GM19239 (cell line): Measurements from ENCODE around the gene EDEM2.
"Not testable (repeated sequence)": the region's sequence is repeated elsewhere in the genome, so short reads cannot be mapped to it uniquely, and the experiment has no call there.

ENCODE experiments used
- DNase-seq: peaks from one replicate; pipeline ENCODE4 v3.0.0; 2011; ENCODE audit warnings: low spot score; ENCODE audit not compliant: insufficient read length
- FAIRE-seq: peaks from 2 replicates; lab custom pipeline; 2011; peaks lifted over from hg19 to GRCh38; lab: Jason Lieb, UNC

Gene EDEM2

GRCh38 chr20:35146920-35147574 is at the start of gene EDEM2:
TSS of gene EDEM2 (minus strand) at chr20:35147336. CDS start at chr20:35147258, 78 bp downstream.
- peak; percentile 88 for FAIRE-seq
- DNase-seq = peak; percentile 94

GRCh38 chr20:35196313-35196712 is 49.2 kb upstream of the EDEM2 start:
- FAIRE-seq (no peak), DNase-seq (no peak)

- DNase-seq = not testable (repeated sequence)
Observed at GRCh38 chr20:35193031-35193791, 46.1 kb upstream of the EDEM2 start.

GRCh38 chr20:35192118-35192872 is 45.2 kb upstream of the EDEM2 start:
- FAIRE-seq (no peak), DNase-seq (no peak)

More at GRCh38 chr20:35193031-35193791, 46.1 kb upstream of the EDEM2 start:
- FAIRE-seq = not testable (repeated sequence)

- DNase-seq (no peak), FAIRE-seq (no peak)
Observed at GRCh38 chr20:35191419-35192117, 44.4 kb upstream of the EDEM2 start.

- no peak for DNase-seq
- FAIRE-seq = no peak
Observed at GRCh38 chr20:35190556-35190955, 43.4 kb upstream of the EDEM2 start.

GRCh38 chr20:35189223-35189622 is 42.1 kb upstream of the EDEM2 start:
- not testable (repeated sequence) for DNase-seq, FAIRE-seq

GRCh38 chr20:35187584-35188190 is 40.6 kb upstream of the EDEM2 start:
- FAIRE-seq = no peak
- no peak for DNase-seq

- not testable (repeated sequence) for FAIRE-seq, DNase-seq
Observed at GRCh38 chr20:35186691-35187289, 39.7 kb upstream of the EDEM2 start.

- FAIRE-seq = no peak
- DNase-seq = no peak
Observed at GRCh38 chr20:35181731-35182130, 34.6 kb upstream of the EDEM2 start.

- DNase-seq (no peak), FAIRE-seq (no peak)
Observed at GRCh38 chr20:35180266-35180665, 33.1 kb upstream of the EDEM2 start.

- DNase-seq (no peak), FAIRE-seq (no peak)
Observed at GRCh38 chr20:35179292-35180212, 32.4 kb upstream of the EDEM2 start.

GRCh38 chr20:35176132-35176531 is 29.0 kb upstream of the EDEM2 start:
- DNase-seq (no peak), FAIRE-seq (no peak)

- FAIRE-seq (no peak), DNase-seq (no peak)
Observed at GRCh38 chr20:35174458-35175216, 27.5 kb upstream of the EDEM2 start.

GRCh38 chr20:35173576-35174192 is 26.5 kb upstream of the EDEM2 start:
- FAIRE-seq = no peak
- DNase-seq = no peak

GRCh38 chr20:35172434-35172806 is 25.3 kb upstream of the EDEM2 start:
- no peak for DNase-seq
- FAIRE-seq = no peak

- DNase-seq = no peak
- FAIRE-seq = no peak
Observed at GRCh38 chr20:35171753-35172433, 24.8 kb upstream of the EDEM2 start, which contains the start of gene PROCR. TSS of gene PROCR (plus strand) at chr20:35172072. CDS start at chr20:35172155, 83 bp downstream.
